Osteoblast (primary cell): ENCODE measurements around the gene DSCAML1. TPM values are rescaled to one million over a fixed set of nuclear protein-coding genes. Genes with fewer than 3 reads are reported as not detected.

ENCODE experiments used
- DNase-seq: peaks from one replicate; pipeline ENCODE4 v3.0.0; 2011; ENCODE audit warnings: low spot score, mixed read lengths; ENCODE audit not compliant: insufficient read length; ENCODE audit errors: missing footprints
- H2AFZ ChIP-seq: 2 replicates; pipeline ENCODE4 v1.6.0; 2011; ENCODE audit warnings: mild to moderate bottlenecking, low read length
- H3K27ac ChIP-seq: 2 replicates; pipeline ENCODE4 v1.5.1; 2011; ENCODE audit warnings: mild to moderate bottlenecking, low read depth, low read length, moderate library complexity
- H3K27me3 ChIP-seq: 2 replicates; pipeline ENCODE4 v1.6.0; 2012; ENCODE audit warnings: mild to moderate bottlenecking, control low read depth, inconsistent platforms, low read length, moderate library complexity; ENCODE audit not compliant: insufficient read depth
- H3K36me3 ChIP-seq: 2 replicates; pipeline ENCODE4 v1.5.1; 2011; ENCODE audit warnings: mild to moderate bottlenecking, low read length, control low read depth, moderate library complexity; ENCODE audit not compliant: insufficient read depth
- H3K4me1 ChIP-seq: 2 replicates; pipeline ENCODE4 v1.5.1; 2011; ENCODE audit warnings: mild to moderate bottlenecking, low read length, control low read depth, moderate library complexity; ENCODE audit not compliant: insufficient read depth
- H3K4me2 ChIP-seq: 2 replicates; pipeline ENCODE4 v1.6.0; 2011; ENCODE audit warnings: mild to moderate bottlenecking, low read length; ENCODE audit not compliant: insufficient read depth
- H3K4me3 ChIP-seq: fragments of 200-600 bp; sonication (generic); 3 replicates; pipeline ENCODE4 v1.5.1; 2012; ENCODE audit warnings: mild to moderate bottlenecking, low read length, inconsistent platforms; ENCODE audit not compliant: insufficient read depth
- H3K79me2 ChIP-seq: 2 replicates; pipeline ENCODE4 v1.6.0; 2012; ENCODE audit warnings: mild to moderate bottlenecking, low read length, control low read depth, inconsistent platforms; ENCODE audit not compliant: insufficient read depth
- H3K9me3 ChIP-seq: 2 replicates; pipeline ENCODE4 v1.5.1; 2011; ENCODE audit warnings: low read depth, low read length, control low read depth
- H4K20me1 ChIP-seq: 2 replicates; pipeline ENCODE4 v1.6.0; 2012; ENCODE audit warnings: mild to moderate bottlenecking, low read length, control low read depth; ENCODE audit not compliant: insufficient read depth
- CTCF ChIP-seq: IDR thresholded peaks from 2 replicates; pipeline ENCODE4 v1.5.1; 2011; ENCODE audit warnings: mild to moderate bottlenecking, low read depth, low read length, moderate library complexity; ENCODE audit errors: extremely low read depth
- total RNA-seq: library from RNA; depleted of rRNA; stranded (reverse); fragments of >200 nt; gene quantifications from 2 replicates; pipeline ENCODE4 v1.2.3, GENCODE V29; 2012

Gene DSCAML1
- total RNA-seq, 1 donor, result not detected

- DNase-seq, result no peak
- Histone ChIP-seq H3K9me3 (no peaks in the 10 kb centered on the region), H3K79me2 (no peaks in the 10 kb centered on the region), H2AFZ (no peak overlapping the region), H3K27ac (no peak overlapping the region), H3K4me1 (no peaks in the 10 kb centered on the region), H4K20me1 (no peaks in the 10 kb centered on the region), H3K4me2 (no peak overlapping the region), H3K36me3 (no peaks in the 10 kb centered on the region), H3K27me3 (peaks cover 4% of the 10 kb centered on the region), H3K4me3 (no peak overlapping the region)
- no peak for TF ChIP-seq CTCF
These were observed 157.0 kb downstream of the DSCAML1 start for GRCh38 chr11:117640041-117640440.

- no peaks in the 10 kb centered on the region for H3K9me3 ChIP-seq
- DNase-seq, result no peak
- no peak overlapping the region for H3K4me3 ChIP-seq
- TF ChIP-seq CTCF, result no peak
- H2AFZ ChIP-seq, result no peak overlapping the region
- H3K27me3 ChIP-seq, result peaks cover 4% of the 10 kb centered on the region
- no peaks in the 10 kb centered on the region for H4K20me1 ChIP-seq
- H3K4me1 ChIP-seq, result no peaks in the 10 kb centered on the region
- no peaks in the 10 kb centered on the region for H3K79me2 ChIP-seq
- H3K36me3 ChIP-seq, result no peaks in the 10 kb centered on the region
- no peak overlapping the region for H3K27ac ChIP-seq
- no peak overlapping the region for H3K4me2 ChIP-seq
These were observed 157.4 kb downstream of the DSCAML1 start for GRCh38 chr11:117639601-117640000.

DNA sequence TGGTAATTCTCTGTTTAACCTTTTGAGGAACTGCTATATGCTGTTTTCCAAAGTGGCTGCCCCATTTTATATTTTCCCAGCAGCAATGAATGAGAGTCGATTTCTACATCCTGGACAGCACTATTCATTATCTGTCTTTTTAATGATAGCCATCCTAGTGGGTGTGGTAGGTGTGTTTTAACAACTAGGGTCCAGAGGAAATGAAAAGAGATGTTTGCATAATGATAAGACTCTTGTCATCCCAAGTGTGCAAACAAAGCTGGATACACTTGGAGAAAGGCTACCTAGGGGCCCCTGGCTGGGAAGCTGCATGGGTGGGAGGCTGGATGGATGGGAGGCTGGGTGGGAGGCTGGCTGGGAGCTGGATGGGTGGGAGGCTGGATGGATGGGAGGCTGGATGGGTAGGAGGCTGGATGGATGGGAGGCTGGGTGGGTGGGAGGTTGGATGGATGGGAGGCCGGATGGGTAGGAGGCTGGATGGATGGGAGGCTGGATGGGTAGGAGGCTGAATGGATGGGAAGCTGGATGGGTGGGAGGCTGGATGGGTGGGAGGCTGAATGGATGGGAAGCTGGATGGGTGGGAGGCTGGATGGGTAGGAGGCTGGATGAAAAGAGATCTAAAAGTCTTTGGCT, 158.0 kb downstream of the DSCAML1 start:
- Histone ChIP-seq H3K9me3 (no peaks in the 10 kb centered on the region), H3K36me3 (no peaks in the 10 kb centered on the region), H3K4me1 (no peaks in the 10 kb centered on the region), H3K27me3 (peaks cover 4% of the 10 kb centered on the region), H3K27ac (no peak overlapping the region), H3K4me2 (no peak overlapping the region), H3K79me2 (no peaks in the 10 kb centered on the region), H2AFZ (no peak overlapping the region), H4K20me1 (no peaks in the 10 kb centered on the region), H3K4me3 (no peak overlapping the region)
- no peak for TF ChIP-seq CTCF
- no peak for DNase-seq

GRCh38 chr11:117634756-117635603, 162.0 kb downstream of the DSCAML1 start:
- Histone ChIP-seq H3K27ac (no peak overlapping the region), H3K4me1 (no peaks in the 10 kb centered on the region), H3K79me2 (no peaks in the 10 kb centered on the region), H3K4me2 (no peak overlapping the region), H4K20me1 (no peaks in the 10 kb centered on the region), H3K9me3 (no peaks in the 10 kb centered on the region), H3K4me3 (no peak overlapping the region), H2AFZ (no peak overlapping the region), H3K27me3 (no peaks in the 10 kb centered on the region), H3K36me3 (no peaks in the 10 kb centered on the region)
- no peak for DNase-seq
- no peak for TF ChIP-seq CTCF
